HEK293 (cell line): Measurements from ENCODE around the gene ARPC2.

Source experiments
- HOXA7 ChIP-seq: sonication (generic); formaldehyde crosslinking; IDR thresholded peaks from 2 replicates; pipeline ENCODE4 v1.8.1; 2022; ENCODE audit warnings: missing genetic modification reagents, borderline replicate concordance
- REPIN1 ChIP-seq: fragments of 450-650 bp; formaldehyde crosslinking; IDR thresholded peaks from 2 replicates; pipeline ENCODE4 v1.5.1; 2017; ENCODE audit warnings: missing biosample characterization, missing genetic modification characterization, low read depth
- SP7 ChIP-seq: fragments of 450-650 bp; formaldehyde crosslinking; IDR thresholded peaks from 2 replicates; pipeline ENCODE4 v1.5.1; 2016; ENCODE audit warnings: missing biosample characterization, missing genetic modification characterization
- ZBTB17 ChIP-seq: fragments of 450-650 bp; formaldehyde crosslinking; IDR thresholded peaks from 2 replicates; pipeline ENCODE4 v1.5.1; 2016; ENCODE audit warnings: missing biosample characterization, missing genetic modification characterization
- ZBTB44 ChIP-seq: fragments of 450-650 bp; IDR thresholded peaks from 2 replicates; pipeline ENCODE4 v1.5.1; 2018; ENCODE audit warnings: missing biosample characterization, mild to moderate bottlenecking, missing genetic modification characterization
- ZBTB7A ChIP-seq: fragments of 450-650 bp; formaldehyde crosslinking; IDR thresholded peaks from 2 replicates; pipeline ENCODE4 v1.5.1; 2016; ENCODE audit warnings: low read depth, missing biosample characterization, missing genetic modification characterization
- ZNF121 ChIP-seq: fragments of 450-650 bp; formaldehyde crosslinking; IDR thresholded peaks from 2 replicates; pipeline ENCODE4 v1.5.1; 2016; ENCODE audit warnings: missing biosample characterization, missing genetic modification characterization
- ZNF2 ChIP-seq: fragments of 450-650 bp; formaldehyde crosslinking; IDR thresholded peaks from 2 replicates; pipeline ENCODE4 v1.5.1; 2016; ENCODE audit warnings: missing biosample characterization, missing genetic modification characterization
- ZNF366 ChIP-seq: fragments of 450-650 bp; formaldehyde crosslinking; conservative IDR thresholded peaks from 2 replicates; pipeline ENCODE4 v1.5.1; 2016; ENCODE audit warnings: missing biosample characterization, missing genetic modification characterization
- ZNF391 ChIP-seq: fragments of 450-650 bp; formaldehyde crosslinking; IDR thresholded peaks from 2 replicates; pipeline ENCODE4 v1.5.1; 2016; ENCODE audit warnings: low read depth, missing biosample characterization, missing genetic modification characterization, borderline replicate concordance
- ZNF561 ChIP-seq: fragments of 450-650 bp; IDR thresholded peaks from 2 replicates; pipeline ENCODE4 v1.5.1; 2018; ENCODE audit warnings: missing biosample characterization, missing genetic modification characterization, borderline replicate concordance
- ZNF621 ChIP-seq: fragments of 450-650 bp; formaldehyde crosslinking; IDR thresholded peaks from 2 replicates; pipeline ENCODE4 v1.5.1; 2017; ENCODE audit warnings: missing biosample characterization, missing genetic modification characterization
- ZNF660 ChIP-seq: fragments of 450-650 bp; IDR thresholded peaks from 2 replicates; pipeline ENCODE4 v1.5.1; 2018; ENCODE audit warnings: missing biosample characterization, mild to moderate bottlenecking, missing genetic modification characterization
- ZNF785 ChIP-seq: fragments of 450-650 bp; formaldehyde crosslinking; IDR thresholded peaks from 2 replicates; pipeline ENCODE4 v1.5.1; 2016; ENCODE audit warnings: missing biosample characterization, missing genetic modification characterization
- ZXDB ChIP-seq: fragments of 450-650 bp; formaldehyde crosslinking; IDR thresholded peaks from 2 replicates; pipeline ENCODE4 v1.5.1; 2016; ENCODE audit warnings: missing biosample characterization, missing genetic modification characterization
- TF ChIP-seq, protein P1 (sequence below): fragments of 450-650 bp; formaldehyde crosslinking; IDR thresholded peaks from 2 replicates; pipeline ENCODE4 v1.5.1; 2016; ENCODE audit warnings: missing biosample characterization, missing genetic modification characterization
- TF ChIP-seq, protein P2 (sequence below): fragments of 450-650 bp; formaldehyde crosslinking; IDR thresholded peaks from 2 replicates; pipeline ENCODE4 v1.5.1; 2016; ENCODE audit warnings: missing biosample characterization, missing genetic modification characterization

The ARPC2 gene

GRCh38 chr2:218301176-218301819 is 84.3 kb downstream of the ARPC2 start (continued):
- TF ChIP-seq, protein P1, sequence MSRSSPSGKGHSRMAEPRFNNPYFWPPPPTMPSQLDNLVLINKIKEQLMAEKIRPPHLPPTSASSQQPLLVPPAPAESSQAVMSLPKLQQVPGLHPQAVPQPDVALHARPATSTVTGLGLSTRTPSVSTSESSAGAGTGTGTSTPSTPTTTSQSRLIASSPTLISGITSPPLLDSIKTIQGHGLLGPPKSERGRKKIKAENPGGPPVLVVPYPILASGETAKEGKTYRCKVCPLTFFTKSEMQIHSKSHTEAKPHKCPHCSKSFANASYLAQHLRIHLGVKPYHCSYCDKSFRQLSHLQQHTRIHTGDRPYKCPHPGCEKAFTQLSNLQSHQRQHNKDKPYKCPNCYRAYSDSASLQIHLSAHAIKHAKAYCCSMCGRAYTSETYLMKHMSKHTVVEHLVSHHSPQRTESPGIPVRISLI (tag by site-specific recombination): 0 out of 2 replicates have a peak, but pooled peaks have one; percentile 20
- TF ChIP-seq HOXA7 (CRISPR knock-in tag) (no peak), ZNF391 (tag by site-specific recombination) (peak; percentile 21; the same call in 1 of the 2 replicates), ZNF660 (peak; percentile 68), ZNF621 (tag by site-specific recombination) (no peak), ZNF561 (tag by site-specific recombination) (0 out of 2 replicates have a peak, but pooled peaks have one; percentile 35), SP7 (tag by site-specific recombination) (0 out of 2 replicates have a peak, but pooled peaks have one; percentile 38), ZNF121 (tag by site-specific recombination) (peak; percentile 92), REPIN1 (no peak), ZBTB17 (tag by site-specific recombination) (no peak), ZXDB (tag by site-specific recombination) (no peak), ZNF785 (tag by site-specific recombination) (no peak), ZBTB7A (tag by site-specific recombination) (no peak), ZBTB44 (tag by site-specific recombination) (peak; percentile 63; the same call in 1 of the 2 replicates), ZNF2 (tag by site-specific recombination) (peak; percentile 61; the same call in 1 of the 2 replicates), ZNF366 (no peak)
- TF ChIP-seq, protein P2, sequence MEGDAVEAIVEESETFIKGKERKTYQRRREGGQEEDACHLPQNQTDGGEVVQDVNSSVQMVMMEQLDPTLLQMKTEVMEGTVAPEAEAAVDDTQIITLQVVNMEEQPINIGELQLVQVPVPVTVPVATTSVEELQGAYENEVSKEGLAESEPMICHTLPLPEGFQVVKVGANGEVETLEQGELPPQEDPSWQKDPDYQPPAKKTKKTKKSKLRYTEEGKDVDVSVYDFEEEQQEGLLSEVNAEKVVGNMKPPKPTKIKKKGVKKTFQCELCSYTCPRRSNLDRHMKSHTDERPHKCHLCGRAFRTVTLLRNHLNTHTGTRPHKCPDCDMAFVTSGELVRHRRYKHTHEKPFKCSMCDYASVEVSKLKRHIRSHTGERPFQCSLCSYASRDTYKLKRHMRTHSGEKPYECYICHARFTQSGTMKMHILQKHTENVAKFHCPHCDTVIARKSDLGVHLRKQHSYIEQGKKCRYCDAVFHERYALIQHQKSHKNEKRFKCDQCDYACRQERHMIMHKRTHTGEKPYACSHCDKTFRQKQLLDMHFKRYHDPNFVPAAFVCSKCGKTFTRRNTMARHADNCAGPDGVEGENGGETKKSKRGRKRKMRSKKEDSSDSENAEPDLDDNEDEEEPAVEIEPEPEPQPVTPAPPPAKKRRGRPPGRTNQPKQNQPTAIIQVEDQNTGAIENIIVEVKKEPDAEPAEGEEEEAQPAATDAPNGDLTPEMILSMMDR (tag by site-specific recombination): peak; percentile 94
